BJ (cell line): ENCODE results near the gene CPSF4. TPM values are rescaled to one million over a fixed set of nuclear protein-coding genes. Genes with fewer than 3 reads are reported as not detected.

Experiments used
- CTCF ChIA-PET: fragments of 350-600 bp; formaldehyde crosslinking; extraction: SDS; loops from one replicate; lab custom pipeline; 2021; ENCODE audit warnings: antibody characterized with exemption, inconsistent platforms; lab: Yijun Ruan, JAX
- POLR2A ChIA-PET: fragments of 300-600 bp; sonication (Branson Sonifier 250); formaldehyde crosslinking; extraction: SDS; loops from one replicate; lab custom pipeline; 2021; ENCODE audit warnings: antibody characterized with exemption; lab: Charles Lee
- DNase-seq: peaks from one replicate; pipeline ENCODE4 v3.0.0-alpha.2; 2011; ENCODE audit warnings: low read depth
- H3K27me3 ChIP-seq: 2 replicates; pipeline ENCODE4 v1.6.0; 2011; ENCODE audit warnings: low read length; ENCODE audit not compliant: control insufficient read depth, insufficient read depth
- H3K36me3 ChIP-seq: 2 replicates; pipeline ENCODE4 v1.5.1; 2011; ENCODE audit warnings: low read length; ENCODE audit not compliant: control insufficient read depth, insufficient read depth
- H3K4me3 ChIP-seq: 2 replicates; pipeline ENCODE4 v1.5.1; 2011; ENCODE audit warnings: low read depth, mild to moderate bottlenecking, control low read depth, low read length
- CTCF ChIP-seq: IDR thresholded peaks from 2 replicates; pipeline ENCODE4 v1.5.1; 2011; ENCODE audit warnings: low read depth, mild to moderate bottlenecking, control low read depth, inconsistent platforms, low read length, moderate library complexity; ENCODE audit not compliant: insufficient read depth
- polyA plus RNA-seq: library from polyadenylated mRNA; depleted of rRNA; stranded (reverse); fragments of >200 nt; gene quantifications from 2 replicates; pipeline ENCODE4 v1.2.3, GENCODE V29; 2011; rRNA removed

Gene CPSF4
- polyA plus RNA-seq, 1 experiment: 40.1 TPM

DNA sequence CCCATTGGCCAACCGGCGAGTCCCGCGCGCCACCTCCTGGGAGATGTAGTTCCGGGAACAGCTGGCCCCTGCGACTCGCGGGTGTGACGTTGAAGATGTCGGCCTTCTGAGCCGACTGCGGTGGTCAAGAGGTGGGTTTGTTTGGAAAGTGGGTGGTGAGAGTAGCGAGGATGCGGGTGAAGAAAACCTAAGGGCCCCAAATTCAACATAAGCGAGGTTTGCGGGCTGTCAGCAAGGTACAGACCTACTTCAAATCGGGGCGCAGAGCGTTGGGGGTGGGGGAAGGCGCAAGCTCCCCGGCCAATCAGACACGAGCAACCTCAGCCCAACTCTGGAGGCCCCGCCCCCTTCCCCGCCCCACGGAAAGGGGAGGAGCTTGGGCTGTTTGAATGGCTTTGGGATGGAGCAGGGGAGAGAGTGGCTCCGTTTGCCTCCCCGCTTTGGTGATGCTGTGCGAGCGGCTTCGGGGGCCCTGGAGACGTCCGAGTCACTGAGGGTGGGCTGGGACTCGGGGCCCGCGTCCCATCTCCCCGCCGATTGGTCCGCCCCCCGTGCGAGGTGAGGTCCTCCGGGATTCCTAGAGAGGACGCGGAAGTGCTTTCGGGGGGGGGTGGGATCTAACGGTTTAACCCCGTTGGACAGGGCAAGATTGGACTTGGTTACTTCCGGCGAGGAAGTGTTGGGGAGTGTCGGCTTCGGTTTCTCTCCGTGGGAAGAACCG is 66.0 kb downstream of the CPSF4 start, which contains the start of gene ZKSCAN5:
ZKSCAN5 (plus strand) TSS at position 60 of the 721 bp plus-strand sequence. CDS start 1,383 bp downstream, outside the sequence.
- TF ChIP-seq CTCF: no peak
- Histone ChIP-seq H3K36me3 (no peaks in the 10 kb centered on the region; the same call in 1 of the 2 replicates), H3K4me3 (peak within 1 kb of the TSS; percentile 80), H3K27me3 (no peaks in the 10 kb centered on the region)
- POLR2A ChIA-PET: interaction anchor here (0.6 to 0.8 kb wide), 3 partner anchors 8 to 53 kb away, joined by 4 to 9 read pairs (median 5); no protein-coding TSS in a partner anchor
- DNase-seq: peak; percentile 79
- CTCF ChIA-PET: interaction anchor here (0.6 to 1.2 kb wide), 2 partner anchors 29 to 76 kb away, joined by 3 read pairs; no protein-coding TSS in a partner anchor

GRCh38 chr7:99505324-99505662 is 66.5 kb downstream of the CPSF4 start:
- H3K36me3 ChIP-seq: no peaks in the 10 kb centered on the region; the same call in 1 of the 2 replicates
- DNase-seq: no peak
- CTCF ChIA-PET: interaction anchor here (1.2 kb wide), 1 partner anchor 75 kb away, joined by 3 read pairs; no protein-coding TSS in a partner anchor

More at GRCh38 chr7:99505324-99505662, 66.5 kb downstream of the CPSF4 start:
- POLR2A ChIA-PET: interaction anchor here (0.6 to 0.8 kb wide), 2 partner anchors 9 to 53 kb away, joined by 4 to 5 read pairs; no protein-coding TSS in a partner anchor
- no peak for TF ChIP-seq CTCF
- H3K27me3 ChIP-seq: no peaks in the 10 kb centered on the region
- H3K4me3 ChIP-seq: peak overlapping the region; percentile 80

Other genes starting within 250 kb of the CPSF4 start
- gene KPNA7, start 230.8 kb upstream of the CPSF4 start, polyA plus RNA-seq: not detected in 2 replicates
- gene MYH16, start 166.1 kb upstream of the CPSF4 start, polyA plus RNA-seq: not detected in 2 replicates
- gene ARPC1A, start 113.0 kb upstream of the CPSF4 start, polyA plus RNA-seq: 206 and 243 TPM in 2 replicates
- 209 and 642 TPM in 2 replicates for gene ARPC1B, start 64.2 kb upstream of the CPSF4 start, polyA plus RNA-seq
- 45.5 and 62.0 TPM in 2 replicates for gene PDAP1, start 30.3 kb upstream of the CPSF4 start, polyA plus RNA-seq
- gene BUD31, start 30.0 kb upstream of the CPSF4 start, polyA plus RNA-seq: 85.2 and 92.9 TPM in 2 replicates
- 1.7 and 3.5 TPM in 2 replicates for gene PTCD1, start 145 bp upstream of the CPSF4 start, polyA plus RNA-seq
- 381 and 619 TPM in 2 replicates for gene ATP5MF, start 27.2 kb downstream of the CPSF4 start, polyA plus RNA-seq
- 8.2 and 11.4 TPM in 2 replicates for gene ZNF789, start 33.9 kb downstream of the CPSF4 start, polyA plus RNA-seq
- 12.3 and 12.5 TPM in 2 replicates for gene ZNF394, start 61.3 kb downstream of the CPSF4 start, polyA plus RNA-seq
- 9.7 and 10.3 TPM in 2 replicates for gene ZKSCAN5, start 65.7 kb downstream of the CPSF4 start, polyA plus RNA-seq
- 3.8 and 5.9 TPM in 2 replicates for gene FAM200A, start 113.2 kb downstream of the CPSF4 start, polyA plus RNA-seq
- gene ZNF655, start 119.7 kb downstream of the CPSF4 start, polyA plus RNA-seq: 47.2 and 56.4 TPM in 2 replicates
- gene TMEM225B, start 159.3 kb downstream of the CPSF4 start, polyA plus RNA-seq: 1.2 and 1.3 TPM in 2 replicates
- gene ZSCAN25, start 178.0 kb downstream of the CPSF4 start, polyA plus RNA-seq: 7.7 and 9.3 TPM in 2 replicates
- not detected in 2 replicates for gene CYP3A5, start 241.1 kb downstream of the CPSF4 start, polyA plus RNA-seq